ENCODE data around the gene RNF187. TPM values are rescaled to one million over a fixed set of nuclear protein-coding genes. Genes with fewer than 3 reads are reported as not detected.

RNF187 gene
- total and polyA plus RNA-seq, 2 donors from 2014 or later = 85.2 to 137 TPM

- FAIRE-seq = no peak
Measured at GRCh38 chr1:228478912-228479711, 8.1 kb upstream of the RNF187 start.

GRCh38 chr1:228483789-228484188 is 3.4 kb upstream of the RNF187 start:
- FAIRE-seq (no peak), DNase-seq (no peak)

More at GRCh38 chr1:228478912-228479711, 8.1 kb upstream of the RNF187 start:
- no peak overlapping the region for H3K4me3 ChIP-seq (ENCODE audit: low read length in 3 of 3)
- H3K36me3 ChIP-seq (ENCODE audit: control insufficient read depth in 2 of 3, insufficient read depth in 3 of 3, low read length in 3 of 3) = no peaks in the 10 kb centered on the region
- H3K9me3 ChIP-seq (ENCODE audit: control insufficient read depth in 2 of 3, insufficient read depth in 1 of 3, low read length in 3 of 3) = no peaks in the 10 kb centered on the region
- intact Hi-C loops (cut with DNase I) = no loop called here
- no peak overlapping the region for H3K27ac ChIP-seq (ENCODE audit: low read depth in 2 of 2, low read length in 2 of 2)
- no peak for DNase-seq
- TF ChIP-seq CTCF (IDR thresholded peaks at IDR 0.05; ENCODE audit: borderline replicate concordance, extremely low read depth, insufficient read depth) = no peak
- H3K27me3 ChIP-seq (ENCODE audit: control insufficient read depth, insufficient read depth, low read length) = no peaks in the 10 kb centered on the region
- no peaks in the 10 kb centered on the region for H3K4me1 ChIP-seq (ENCODE audit: control insufficient read depth in 2 of 3, insufficient read depth in 2 of 3, low read depth in 1 of 3, low read length in 3 of 3)
- no peak overlapping the region for H3K9ac ChIP-seq (ENCODE audit: low read length in 3 of 3)

GRCh38 chr1:228486596-228487335 is 416 bp upstream of the RNF187 start:
- peak; percentile 0 for TF ChIP-seq CTCF (IDR thresholded peaks at IDR 0.05; ENCODE audit: borderline replicate concordance, extremely low read depth, insufficient read depth)
- peak overlapping the region; percentile 77 to 100 (median 93) for H3K4me3 ChIP-seq (ENCODE audit: low read length in 3 of 3)
- no peaks in the 10 kb centered on the region for H3K9me3 ChIP-seq (ENCODE audit: control insufficient read depth in 2 of 3, insufficient read depth in 1 of 3, low read length in 3 of 3)
- H3K36me3 ChIP-seq (ENCODE audit: control insufficient read depth in 2 of 3, insufficient read depth in 3 of 3, low read length in 3 of 3) = peaks cover 0 to 14% (median 5%) of the 10 kb centered on the region in 3 donors
- no peaks in the 10 kb centered on the region for H3K27me3 ChIP-seq (ENCODE audit: control insufficient read depth, insufficient read depth, low read length)
- FAIRE-seq (no peak), DNase-seq (peak; percentile 92 to 95 (median 93))
- H3K9ac ChIP-seq (ENCODE audit: low read length in 3 of 3) = peak overlapping the region; percentile 52 to 99 (median 88)
- intact Hi-C loops (cut with DNase I) = no loop called here
- peaks cover 0 to 13% (median 0%) of the 10 kb centered on the region in 3 donors for H3K4me1 ChIP-seq (ENCODE audit: control insufficient read depth in 2 of 3, insufficient read depth in 2 of 3, low read depth in 1 of 3, low read length in 3 of 3)
- peak overlapping the region; percentile 100 for H3K27ac ChIP-seq (ENCODE audit: low read depth in 2 of 2, low read length in 2 of 2)

More at GRCh38 chr1:228483789-228484188, 3.4 kb upstream of the RNF187 start:
- H3K4me3 ChIP-seq (ENCODE audit: low read length in 3 of 3) = no peak overlapping the region
- no peak overlapping the region for H3K9ac ChIP-seq (ENCODE audit: low read length in 3 of 3)
- TF ChIP-seq CTCF (IDR thresholded peaks at IDR 0.05; ENCODE audit: borderline replicate concordance, extremely low read depth, insufficient read depth) = no peak
- H3K27me3 ChIP-seq (ENCODE audit: control insufficient read depth, insufficient read depth, low read length) = no peaks in the 10 kb centered on the region
- peaks cover 0 to 7% (median 0%) of the 10 kb centered on the region in 3 donors for H3K4me1 ChIP-seq (ENCODE audit: control insufficient read depth in 2 of 3, insufficient read depth in 2 of 3, low read depth in 1 of 3, low read length in 3 of 3)
- intact Hi-C loops (cut with DNase I) = no loop called here
- H3K9me3 ChIP-seq (ENCODE audit: control insufficient read depth in 2 of 3, insufficient read depth in 1 of 3, low read length in 3 of 3) = no peaks in the 10 kb centered on the region
- no peak overlapping the region for H3K27ac ChIP-seq (ENCODE audit: low read depth in 2 of 2, low read length in 2 of 2)
- H3K36me3 ChIP-seq (ENCODE audit: control insufficient read depth in 2 of 3, insufficient read depth in 3 of 3, low read length in 3 of 3) = no peaks in the 10 kb centered on the region
